GM23248 (cell line): ENCODE results near the gene AGO3. TPM values are rescaled to one million over a fixed set of nuclear protein-coding genes. Genes with fewer than 3 reads are reported as not detected.
A peak's percentile ranks its signal among the peaks of the same experiment; 100 is the strongest.

ENCODE experiments used
- DNase-seq: peaks from one replicate; pipeline ENCODE4 v3.0.0-alpha.2; 2015
- H2AFZ ChIP-seq: fragments of 200-600 bp; sonication (generic); 2 replicates; pipeline ENCODE4 v1.6.1; 2016; ENCODE audit warnings: antibody characterized with exemption
- H3F3A ChIP-seq: fragments of 200-600 bp; sonication (generic); 2 replicates; pipeline ENCODE4 v1.6.1; 2016; ENCODE audit warnings: mild to moderate bottlenecking, antibody characterized with exemption, mixed run types; ENCODE audit not compliant: insufficient read depth
- H3K27ac ChIP-seq: fragments of 200-600 bp; sonication (generic); 2 replicates; pipeline ENCODE4 v1.5.1; 2016; ENCODE audit warnings: mild to moderate bottlenecking
- H3K27me3 ChIP-seq: fragments of 200-600 bp; sonication (generic); replicated peaks from 2 replicates; pipeline ENCODE4 v1.6.1; 2016; ENCODE audit warnings: mild to moderate bottlenecking; ENCODE audit not compliant: insufficient read depth
- H3K36me3 ChIP-seq: fragments of 200-600 bp; sonication (generic); 2 replicates; pipeline ENCODE4 v1.6.1; 2016; ENCODE audit warnings: low read depth, mild to moderate bottlenecking
- H3K4me1 ChIP-seq: fragments of 200-600 bp; sonication (generic); 2 replicates; pipeline ENCODE4 v1.6.1; 2016; ENCODE audit warnings: mild to moderate bottlenecking; ENCODE audit not compliant: insufficient read depth
- H3K4me2 ChIP-seq: fragments of 200-600 bp; sonication (generic); one replicate; pipeline ENCODE4 v1.6.1; 2016; ENCODE audit warnings: mild to moderate bottlenecking; ENCODE audit not compliant: unreplicated experiment
- H3K4me3 ChIP-seq: fragments of 200-600 bp; sonication (generic); 2 replicates; pipeline ENCODE4 v1.5.1; 2016; ENCODE audit warnings: mild to moderate bottlenecking
- H3K79me2 ChIP-seq: fragments of 200-600 bp; sonication (generic); 2 replicates; pipeline ENCODE4 v1.6.1; 2016; ENCODE audit warnings: mild to moderate bottlenecking; ENCODE audit not compliant: insufficient read depth
- H3K9ac ChIP-seq: fragments of 200-600 bp; sonication (generic); 2 replicates; pipeline ENCODE4 v1.6.1; 2016; ENCODE audit warnings: mild to moderate bottlenecking
- H3K9me2 ChIP-seq: fragments of 200-600 bp; sonication (generic); 2 replicates; pipeline ENCODE4 v1.6.1; 2016; ENCODE audit warnings: mixed run types, mild to moderate bottlenecking, moderate library complexity; ENCODE audit not compliant: insufficient read depth
- H3K9me3 ChIP-seq: fragments of 200-600 bp; sonication (generic); one replicate; pipeline ENCODE4 v1.6.1; 2017; ENCODE audit warnings: low read depth
- H4K20me1 ChIP-seq: fragments of 200-600 bp; sonication (generic); 2 replicates; pipeline ENCODE4 v1.6.0; 2016; ENCODE audit not compliant: insufficient read depth
- EZH2 ChIP-seq: fragments of 200-600 bp; sonication (generic); IDR thresholded peaks from 2 replicates; pipeline ENCODE4 v1.6.1; 2018; ENCODE audit warnings: antibody characterized with exemption, mild to moderate bottlenecking; ENCODE audit not compliant: insufficient read depth, poor library complexity, severe bottlenecking
- EZH2phosphoT487 ChIP-seq: fragments of 200-600 bp; sonication (generic); IDR thresholded peaks from 2 replicates; pipeline ENCODE4 v1.6.1; 2018; ENCODE audit warnings: antibody characterized with exemption, moderate library complexity, mild to moderate bottlenecking, low read depth; ENCODE audit not compliant: insufficient read depth
- WGBS, 2 experiments: methylation state at CpG; one replicate each; pipeline ENCODE4 v1.1.6; 2015 to 2017; ENCODE audit warnings: low lambda C conversion rate in 2 of 2, low coverage in 1 of 2; ENCODE audit errors: missing lambda C conversion rate in 2 of 2; 5-methylcytosine and 5-hydroxymethylcytosine counted together
- in situ Hi-C: fragments of 300-500 bp; cut with MboI; formaldehyde crosslinking; loops from 2 replicates; pipeline ENCODE4 v1.15.0; 2020
- polyA plus RNA-seq: library from polyadenylated mRNA; unstranded; fragments of >200 nt; fragmentation: Nextera tagmentation; extraction: Ambion mirVana; gene quantifications from 2 replicates; pipeline ENCODE4 v1.2.1, GENCODE V29; 2016
- total RNA-seq: library from RNA; depleted of rRNA; stranded (reverse); fragments of >200 nt; shearing (Covaris generic); gene quantifications from 2 replicates; pipeline ENCODE4 v1.2.3, GENCODE V29; 2014

AGO3 gene
- total and polyA plus RNA-seq, 2 experiments from 2014 or later = 7.9 to 14.2 TPM

DNA sequence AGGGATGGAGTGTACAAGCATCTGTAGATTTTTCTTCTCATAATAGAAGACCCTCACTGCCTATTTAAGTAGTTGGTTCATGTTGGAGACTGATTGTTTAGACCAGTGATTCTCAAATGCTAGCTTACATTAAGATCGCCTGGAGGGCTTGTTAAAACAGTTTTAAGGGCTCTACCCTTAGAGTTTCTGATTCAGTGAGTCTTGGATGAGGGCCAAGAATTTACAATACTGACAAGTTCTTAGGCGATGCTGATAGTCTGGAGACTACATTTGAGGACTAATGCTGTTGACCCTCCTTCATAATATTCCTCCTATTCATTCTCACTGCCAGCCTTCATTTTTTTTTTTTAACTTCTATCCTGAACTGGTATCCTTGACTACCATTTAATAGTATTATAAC, 15.2 kb upstream of the AGO3 start:
- H3K9me3 ChIP-seq = no peaks in the 10 kb centered on the region
- H3K9ac ChIP-seq = no peak overlapping the region
- no peak for TF ChIP-seq EZH2phosphoT487
- no peak for TF ChIP-seq EZH2
- no peaks in the 10 kb centered on the region for H3K27me3 ChIP-seq
- H2AFZ ChIP-seq = no peak overlapping the region
- H4K20me1 ChIP-seq = no peaks in the 10 kb centered on the region
- no peaks in the 10 kb centered on the region for H3K79me2 ChIP-seq
- no peaks in the 10 kb centered on the region for H3F3A ChIP-seq
- H3K4me3 ChIP-seq = no peak overlapping the region
- no peak overlapping the region for H3K27ac ChIP-seq
- peaks cover 31% of the 10 kb centered on the region; the same call in 1 of the 2 replicates for H3K36me3 ChIP-seq
- WGBS, 2 experiments = 67 to 69% methylated on average over 2 of the region's 2 CpGs
- H3K4me1 ChIP-seq = no peaks in the 10 kb centered on the region
- in situ Hi-C loops = no loop called here
- no peak for DNase-seq
- no peak overlapping the region for H3K4me2 ChIP-seq
- H3K9me2 ChIP-seq = no peaks in the 10 kb centered on the region

GRCh38 chr1:35923791-35924221, 7.1 kb upstream of the AGO3 start:
- in situ Hi-C loops = no loop called here
- H3K27ac ChIP-seq = no peak overlapping the region

GRCh38 chr1:35924838-35925237, 6.1 kb upstream of the AGO3 start:
- 86 to 91% methylated on average over 1 of the region's 1 CpG for WGBS, 2 experiments
- Histone ChIP-seq H3K9me3 (no peaks in the 10 kb centered on the region), H3K4me1 (0 out of 2 replicates have a peak, but pooled peaks cover 2% of the 10 kb centered on the region), H3K9me2 (no peaks in the 10 kb centered on the region), H3K27me3 (no peaks in the 10 kb centered on the region), H4K20me1 (no peaks in the 10 kb centered on the region), H3K4me3 (no peak overlapping the region), H3K36me3 (no peaks in the 10 kb centered on the region), H3K9ac (no peak overlapping the region), H3K79me2 (peaks cover 6% of the 10 kb centered on the region; the same call in 1 of the 2 replicates), H2AFZ (no peak overlapping the region), H3K27ac (no peak overlapping the region), H3K4me2 (no peak overlapping the region), H3F3A (no peaks in the 10 kb centered on the region; the same call in 1 of the 2 replicates)
- in situ Hi-C loops = no loop called here
- no peak for DNase-seq
- TF ChIP-seq EZH2phosphoT487 (no peak), EZH2 (no peak)

More at GRCh38 chr1:35923791-35924221, 7.1 kb upstream of the AGO3 start:
- Histone ChIP-seq H3K36me3 (no peaks in the 10 kb centered on the region), H2AFZ (no peak overlapping the region), H3K4me1 (no peaks in the 10 kb centered on the region), H3K9me2 (no peaks in the 10 kb centered on the region), H3K79me2 (no peaks in the 10 kb centered on the region), H3K4me2 (no peak overlapping the region), H4K20me1 (no peaks in the 10 kb centered on the region), H3K9ac (no peak overlapping the region), H3K27me3 (no peaks in the 10 kb centered on the region), H3K9me3 (no peaks in the 10 kb centered on the region), H3K4me3 (no peak overlapping the region), H3F3A (no peaks in the 10 kb centered on the region)
- TF ChIP-seq EZH2 (no peak), EZH2phosphoT487 (no peak)
- no peak for DNase-seq

DNA sequence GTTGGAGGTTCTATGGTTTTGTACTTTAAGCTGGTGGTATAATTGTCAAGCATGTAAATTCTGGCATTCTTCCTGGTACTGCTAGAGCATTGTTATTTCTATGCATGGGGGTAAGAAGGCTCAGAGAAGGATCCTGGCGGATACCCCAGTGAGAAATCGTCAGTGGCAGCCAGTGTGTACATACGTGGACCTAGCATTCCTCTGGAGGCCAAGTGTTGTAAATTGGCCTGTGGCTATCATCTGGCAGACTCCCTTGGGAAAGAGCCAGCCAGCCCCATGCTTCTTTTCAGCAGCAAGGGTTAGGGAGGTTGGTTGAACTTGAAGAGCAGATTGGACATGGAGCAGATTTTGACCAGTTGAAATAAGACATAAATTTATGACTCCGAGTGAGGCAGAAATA, 5.2 kb upstream of the AGO3 start:
- Histone ChIP-seq H3K36me3 (no peaks in the 10 kb centered on the region), H3K9me2 (no peaks in the 10 kb centered on the region), H3K9me3 (no peaks in the 10 kb centered on the region), H3K27me3 (no peaks in the 10 kb centered on the region), H3K9ac (no peak overlapping the region), H3K27ac (no peak overlapping the region), H3K4me1 (0 out of 2 replicates have a peak, but pooled peaks cover 5% of the 10 kb centered on the region), H3K79me2 (peaks cover 8% of the 10 kb centered on the region; the same call in 1 of the 2 replicates), H3K4me2 (no peak overlapping the region), H4K20me1 (no peaks in the 10 kb centered on the region), H3K4me3 (no peak overlapping the region), H3F3A (no peaks in the 10 kb centered on the region; the same call in 1 of the 2 replicates), H2AFZ (no peak overlapping the region)
- in situ Hi-C loops = no loop called here
- DNase-seq = peak; percentile 26
- TF ChIP-seq EZH2 (no peak), EZH2phosphoT487 (no peak)
- 61 to 67% methylated on average over 4 of the region's 4 CpGs for WGBS, 2 experiments

DNA sequence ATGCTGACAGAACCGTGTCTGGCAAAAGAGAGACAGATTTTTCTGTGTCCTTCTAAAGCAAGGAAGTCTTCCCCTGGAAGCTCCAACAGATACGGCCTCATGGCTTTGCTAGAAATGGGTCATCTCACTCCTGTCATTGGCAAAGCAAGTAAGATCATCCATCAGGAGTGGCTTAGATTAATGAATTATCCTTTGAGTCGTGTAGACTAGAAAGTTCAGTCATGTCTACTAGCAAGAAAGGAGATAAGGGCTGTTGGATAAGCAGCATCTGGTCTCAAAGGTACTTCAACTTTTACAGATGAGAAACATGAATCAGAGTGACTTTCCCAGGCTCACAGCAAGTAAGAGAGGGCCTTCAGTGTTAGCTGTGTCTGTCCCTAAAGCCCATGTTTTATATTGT, 3.4 kb upstream of the AGO3 start:
- no peaks in the 10 kb centered on the region for H3K9me2 ChIP-seq
- no peak for TF ChIP-seq EZH2phosphoT487
- no peak for TF ChIP-seq EZH2
- H3F3A ChIP-seq = no peaks in the 10 kb centered on the region; the same call in 1 of the 2 replicates
- no peak overlapping the region for H3K9ac ChIP-seq
- no peak for DNase-seq
- H3K4me3 ChIP-seq = no peak overlapping the region
- no peaks in the 10 kb centered on the region for H3K9me3 ChIP-seq
- no peaks in the 10 kb centered on the region for H3K36me3 ChIP-seq
- H2AFZ ChIP-seq = no peak overlapping the region
- H3K27me3 ChIP-seq = no peaks in the 10 kb centered on the region
- H3K79me2 ChIP-seq = peaks cover 23% of the 10 kb centered on the region
- no peak overlapping the region for H3K27ac ChIP-seq
- H3K4me1 ChIP-seq = peaks cover 11% of the 10 kb centered on the region; the same call in 1 of the 2 replicates
- 41% methylated on average over 3 of the region's 3 CpGs for WGBS, 2 experiments
- H3K4me2 ChIP-seq = no peak overlapping the region
- in situ Hi-C loops = no loop called here
- no peaks in the 10 kb centered on the region for H4K20me1 ChIP-seq
